Thoracic aorta (tissue), 2 donors: Measurements from ENCODE around the gene UBE4B. TPM values are rescaled to one million over a fixed set of nuclear protein-coding genes. Genes with fewer than 3 reads are reported as not detected.

Experiments
- ATAC-seq: fragments of 150-250 bp; one replicate; pipeline ENCODE4 v1.8.0; 2017; ENCODE audit warnings: low read depth; ENCODE audit not compliant: insufficient number of reproducible peaks, low FRiP score
- DNase-seq: peaks from one replicate; pipeline ENCODE4 v3.0.0-alpha.2; 2020; ENCODE audit warnings: low spot score
- H3K27ac ChIP-seq, 2 donors: fragments of 200-600 bp; sonication (generic); 1 replicate in 1 of 2; 2 replicates in 1 of 2; pipeline ENCODE4 v1.5.1; 2016; ENCODE audit warnings: mild to moderate bottlenecking in 2 of 2, moderate library complexity in 2 of 2
- H3K27me3 ChIP-seq: fragments of 200-600 bp; sonication (generic); replicated peaks from 2 replicates; pipeline ENCODE4 v1.6.0; 2016; ENCODE audit warnings: mild to moderate bottlenecking; ENCODE audit not compliant: insufficient read depth
- H3K36me3 ChIP-seq: fragments of 200-600 bp; sonication (generic); one replicate; pipeline ENCODE4 v1.5.1; 2016
- H3K4me1 ChIP-seq, 2 donors: fragments of 200-600 bp; sonication (generic); 1 replicate in 1 of 2; 2 replicates in 1 of 2; pipeline versions ENCODE4 v1.5.1 to v1.6.0; 2016; ENCODE audit warnings: low read depth in 2 of 2, mild to moderate bottlenecking in 1 of 2; ENCODE audit not compliant: control insufficient read depth in 1 of 2
- H3K4me3 ChIP-seq: fragments of 200-600 bp; sonication (generic); 2 replicates; pipeline ENCODE4 v1.5.1; 2016; ENCODE audit warnings: mild to moderate bottlenecking
- H3K9me3 ChIP-seq: fragments of 200-600 bp; sonication (generic); 2 replicates; pipeline ENCODE4 v1.5.1; 2016
- CTCF ChIP-seq: fragments of 200-600 bp; sonication (generic); IDR thresholded peaks from one replicate; pipeline ENCODE4 v1.5.1; 2019; ENCODE audit warnings: antibody characterized with exemption
- total RNA-seq, 2 donors: library from RNA; depleted of rRNA; stranded (reverse); fragments of >200 nt; gene quantifications; one replicate each; pipeline versions ENCODE4 v1.1.0 to v1.2.3, GENCODE V29; 2016

Gene UBE4B
- total RNA-seq, 2 donors from 2014 or later = 55.0 to 89.2 TPM

GRCh38 chr1:10122926-10123325 lies 90.2 kb downstream of the UBE4B start:
- TF ChIP-seq CTCF = no peak
- Histone ChIP-seq H3K27ac (peak overlapping the region; percentile 75 to 78), H3K4me1 (peaks cover 5 to 34% of the 10 kb centered on the region in 2 donors), H3K4me3 (no peak overlapping the region), H3K27me3 (no peaks in the 10 kb centered on the region), H3K9me3 (no peaks in the 10 kb centered on the region), H3K36me3 (peaks cover 4% of the 10 kb centered on the region)
- ATAC-seq (peak; percentile 35), DNase-seq (no peak)

GRCh38 chr1:10128101-10128765 lies 95.5 kb downstream of the UBE4B start:
- H3K4me3 ChIP-seq = no peak overlapping the region
- no peaks in the 10 kb centered on the region for H3K27me3 ChIP-seq
- no peak for TF ChIP-seq CTCF
- peaks cover 4 to 24% of the 10 kb centered on the region in 2 donors for H3K4me1 ChIP-seq
- H3K27ac ChIP-seq = peak overlapping the region; percentile 15 to 58
- DNase-seq (no peak), ATAC-seq (no peak)
- H3K36me3 ChIP-seq = peaks cover 22% of the 10 kb centered on the region
- H3K9me3 ChIP-seq = no peaks in the 10 kb centered on the region

- H3K9me3 ChIP-seq = no peaks in the 10 kb centered on the region
- H3K27ac ChIP-seq = no peak overlapping the region
- DNase-seq = no peak
- peaks cover 4 to 13% of the 10 kb centered on the region in 2 donors for H3K4me1 ChIP-seq
- ATAC-seq = no peak
- peaks cover 38% of the 10 kb centered on the region for H3K36me3 ChIP-seq
- no peak for TF ChIP-seq CTCF
- no peaks in the 10 kb centered on the region for H3K27me3 ChIP-seq
- no peak overlapping the region for H3K4me3 ChIP-seq
Measured at GRCh38 chr1:10132316-10132715, 99.6 kb downstream of the UBE4B start.

- TF ChIP-seq CTCF = no peak
- Histone ChIP-seq H3K27me3 (no peaks in the 10 kb centered on the region), H3K36me3 (peaks cover 42% of the 10 kb centered on the region), H3K4me3 (no peak overlapping the region), H3K9me3 (no peaks in the 10 kb centered on the region), H3K27ac (no peak overlapping the region), H3K4me1 (peaks cover 4 to 13% of the 10 kb centered on the region in 2 donors)
- DNase-seq = no peak
- ATAC-seq = no peak
Measured at GRCh38 chr1:10132852-10133251, 100.1 kb downstream of the UBE4B start.

- Histone ChIP-seq H3K4me1 (no peaks in the 10 kb centered on the region), H3K4me3 (no peak overlapping the region), H3K36me3 (peaks cover 23% of the 10 kb centered on the region), H3K27me3 (no peaks in the 10 kb centered on the region), H3K27ac (no peak overlapping the region), H3K9me3 (no peaks in the 10 kb centered on the region)
- no peak for TF ChIP-seq CTCF
- ATAC-seq (no peak), DNase-seq (no peak)
Measured at GRCh38 chr1:10140981-10141380, 108.2 kb downstream of the UBE4B start.
